ENCODE results near the gene RGS1.

The RGS1 gene

GRCh38 chr1:192609110-192610079, 33.8 kb downstream of the RGS1 start:
- Histone ChIP-seq H3K27ac (ENCODE audit: low read depth, low read length) (no peak overlapping the region), H3K27me3 (ENCODE audit: control insufficient read depth in 1 of 2, insufficient read depth in 2 of 2, low read length in 2 of 2) (no peaks in the 10 kb centered on the region), H3K4me3 (ENCODE audit: low read depth in 1 of 2, low read length in 2 of 2) (no peak overlapping the region), H3K9me3 (ENCODE audit: low read length) (no peaks in the 10 kb centered on the region), H3K9ac (ENCODE audit: low read length) (no peak overlapping the region), H3K4me1 (ENCODE audit: insufficient read depth, low read length) (peaks cover 10% of the 10 kb centered on the region), H3K36me3 (ENCODE audit: insufficient read depth, low read length) (no peaks in the 10 kb centered on the region)

- Histone ChIP-seq H3K9ac (ENCODE audit: low read length) (no peak overlapping the region), H3K9me3 (ENCODE audit: low read length) (no peaks in the 10 kb centered on the region), H3K4me3 (ENCODE audit: low read depth in 1 of 2, low read length in 2 of 2) (no peak overlapping the region), H3K36me3 (ENCODE audit: insufficient read depth, low read length) (no peaks in the 10 kb centered on the region), H3K27ac (ENCODE audit: low read depth, low read length) (no peak overlapping the region), H3K4me1 (ENCODE audit: insufficient read depth, low read length) (peaks cover 10% of the 10 kb centered on the region), H3K27me3 (ENCODE audit: control insufficient read depth in 1 of 2, insufficient read depth in 2 of 2, low read length in 2 of 2) (no peaks in the 10 kb centered on the region)
Measured at GRCh38 chr1:192610112-192610889, 34.7 kb downstream of the RGS1 start.

- Histone ChIP-seq H3K9me3 (ENCODE audit: low read length) (no peaks in the 10 kb centered on the region), H3K27me3 (ENCODE audit: control insufficient read depth in 1 of 2, insufficient read depth in 2 of 2, low read length in 2 of 2) (no peaks in the 10 kb centered on the region), H3K4me3 (ENCODE audit: low read depth in 1 of 2, low read length in 2 of 2) (no peak overlapping the region), H3K4me1 (ENCODE audit: insufficient read depth, low read length) (no peaks in the 10 kb centered on the region), H3K36me3 (ENCODE audit: insufficient read depth, low read length) (no peaks in the 10 kb centered on the region), H3K27ac (ENCODE audit: low read depth, low read length) (no peak overlapping the region), H3K9ac (ENCODE audit: low read length) (no peak overlapping the region)
Measured at GRCh38 chr1:192615055-192615454, 39.5 kb downstream of the RGS1 start.

GRCh38 chr1:192620071-192620635, 44.6 kb downstream of the RGS1 start:
- H3K4me1 ChIP-seq (ENCODE audit: insufficient read depth, low read length): no peaks in the 10 kb centered on the region
- H3K36me3 ChIP-seq (ENCODE audit: insufficient read depth, low read length): no peaks in the 10 kb centered on the region
- H3K27me3 ChIP-seq (ENCODE audit: control insufficient read depth in 1 of 2, insufficient read depth in 2 of 2, low read length in 2 of 2): no peaks in the 10 kb centered on the region
- H3K27ac ChIP-seq (ENCODE audit: low read depth, low read length): no peak overlapping the region
- H3K9ac ChIP-seq (ENCODE audit: low read length): no peak overlapping the region
- no peak overlapping the region for H3K4me3 ChIP-seq (ENCODE audit: low read depth in 1 of 2, low read length in 2 of 2)
- H3K9me3 ChIP-seq (ENCODE audit: low read length): no peaks in the 10 kb centered on the region

GRCh38 chr1:192626366-192627179, 51.0 kb downstream of the RGS1 start:
- Histone ChIP-seq H3K9ac (ENCODE audit: low read length) (no peak overlapping the region), H3K36me3 (ENCODE audit: insufficient read depth, low read length) (no peaks in the 10 kb centered on the region), H3K27ac (ENCODE audit: low read depth, low read length) (no peak overlapping the region), H3K9me3 (ENCODE audit: low read length) (no peaks in the 10 kb centered on the region), H3K27me3 (ENCODE audit: control insufficient read depth in 1 of 2, insufficient read depth in 2 of 2, low read length in 2 of 2) (no peaks in the 10 kb centered on the region), H3K4me3 (ENCODE audit: low read depth in 1 of 2, low read length in 2 of 2) (no peak overlapping the region), H3K4me1 (ENCODE audit: insufficient read depth, low read length) (no peaks in the 10 kb centered on the region)

- Histone ChIP-seq H3K36me3 (ENCODE audit: insufficient read depth, low read length) (no peaks in the 10 kb centered on the region), H3K4me1 (ENCODE audit: insufficient read depth, low read length) (no peaks in the 10 kb centered on the region), H3K9ac (ENCODE audit: low read length) (no peak overlapping the region), H3K27ac (ENCODE audit: low read depth, low read length) (no peak overlapping the region), H3K9me3 (ENCODE audit: low read length) (no peaks in the 10 kb centered on the region), H3K4me3 (ENCODE audit: low read depth in 1 of 2, low read length in 2 of 2) (no peak overlapping the region), H3K27me3 (ENCODE audit: control insufficient read depth in 1 of 2, insufficient read depth in 2 of 2, low read length in 2 of 2) (no peaks in the 10 kb centered on the region)
Measured at GRCh38 chr1:192627901-192628300, 52.3 kb downstream of the RGS1 start.

GRCh38 chr1:192628396-192629057, 53.0 kb downstream of the RGS1 start:
- no peaks in the 10 kb centered on the region for H3K9me3 ChIP-seq (ENCODE audit: low read length)
- no peaks in the 10 kb centered on the region for H3K36me3 ChIP-seq (ENCODE audit: insufficient read depth, low read length)
- no peak overlapping the region for H3K9ac ChIP-seq (ENCODE audit: low read length)
- no peaks in the 10 kb centered on the region for H3K27me3 ChIP-seq (ENCODE audit: control insufficient read depth in 1 of 2, insufficient read depth in 2 of 2, low read length in 2 of 2)
- H3K4me1 ChIP-seq (ENCODE audit: insufficient read depth, low read length): no peaks in the 10 kb centered on the region
- H3K4me3 ChIP-seq (ENCODE audit: low read depth in 1 of 2, low read length in 2 of 2): no peak overlapping the region
- no peak overlapping the region for H3K27ac ChIP-seq (ENCODE audit: low read depth, low read length)

GRCh38 chr1:192629612-192630011, 54.0 kb downstream of the RGS1 start:
- Histone ChIP-seq H3K4me1 (ENCODE audit: insufficient read depth, low read length) (no peaks in the 10 kb centered on the region), H3K27ac (ENCODE audit: low read depth, low read length) (no peak overlapping the region), H3K4me3 (ENCODE audit: low read depth in 1 of 2, low read length in 2 of 2) (no peak overlapping the region), H3K9me3 (ENCODE audit: low read length) (no peaks in the 10 kb centered on the region), H3K27me3 (ENCODE audit: control insufficient read depth in 1 of 2, insufficient read depth in 2 of 2, low read length in 2 of 2) (no peaks in the 10 kb centered on the region), H3K36me3 (ENCODE audit: insufficient read depth, low read length) (no peaks in the 10 kb centered on the region), H3K9ac (ENCODE audit: low read length) (no peak overlapping the region)
